ENCODE results near the gene BRF1. TPM values are rescaled to one million over a fixed set of nuclear protein-coding genes. Genes with fewer than 3 reads are reported as not detected.

BRF1 gene
- total RNA-seq, 1 experiment from 2014 or later = 41.2 TPM

- BruUV-seq (replicated peaks) = no TSS peak
- no peaks in the 10 kb centered on the region for H3K27me3 ChIP-seq (ENCODE audit: insufficient read depth, low read length)
- ChIA-PET CTCF (no interaction called here), RAD21 (ENCODE audit: low non-redundant PET in 1 of 2, low total read pairs in 2 of 2, uncharacterized antibody in 2 of 2, unreplicated experiment in 2 of 2) (no interaction called here), POLR2A (no interaction called here)
- no peaks in the 10 kb centered on the region for H3K36me3 ChIP-seq (ENCODE audit: control insufficient read depth in 1 of 2, insufficient read depth in 2 of 2, low read length in 2 of 2)
- no peak overlapping the region for H2AFZ ChIP-seq (ENCODE audit: low read depth, low read length, poor library complexity, severe bottlenecking)
- H3K79me2 ChIP-seq (ENCODE audit: insufficient read depth, low read length) = peaks cover 59% of the 10 kb centered on the region
- no peaks in the 10 kb centered on the region for H3K9me2 ChIP-seq (ENCODE audit: insufficient read depth)
- no peak overlapping the region for H3K4me3 ChIP-seq (replicated peaks in 1 of 2; ENCODE audit: low read depth in 1 of 2, low read length in 2 of 2)
- H3K9me3 ChIP-seq (ENCODE audit: control insufficient read depth in 1 of 2, insufficient read depth in 1 of 2, low read depth in 1 of 2, low read length in 2 of 2) = no peaks in the 10 kb centered on the region
- H3K9ac ChIP-seq (ENCODE audit: low read length) = no peak overlapping the region
- H4K20me1 ChIP-seq (ENCODE audit: insufficient read depth) = no peaks in the 10 kb centered on the region
- intact Hi-C loops (cut with micrococcal nuclease) = no loop called here
- H3K4me2 ChIP-seq (ENCODE audit: low read length) = no peak overlapping the region
- ATAC-seq (no peak), DNase-seq (ENCODE audit: low read depth, low spot score) (no peak)
- no peak for TF ChIP-seq MAX (IDR thresholded peaks at IDR 0.05)
- TF ChIP-seq POLR2AphosphoS5 (IDR thresholded peaks at IDR 0.05; ENCODE audit: low read depth, low read length) = no peak
- TF ChIP-seq, protein P1, sequence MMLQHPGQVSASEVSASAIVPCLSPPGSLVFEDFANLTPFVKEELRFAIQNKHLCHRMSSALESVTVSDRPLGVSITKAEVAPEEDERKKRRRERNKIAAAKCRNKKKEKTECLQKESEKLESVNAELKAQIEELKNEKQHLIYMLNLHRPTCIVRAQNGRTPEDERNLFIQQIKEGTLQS (IDR thresholded peaks at IDR 0.05) = no peak
- no peak for TF ChIP-seq TCF7L2 (IDR thresholded peaks at IDR 0.05; ENCODE audit: borderline replicate concordance, extremely low read depth, insufficient read depth, insufficient read length)
- TF ChIP-seq RAD21 (IDR thresholded peaks at IDR 0.05; ENCODE audit: low read depth) = no peak
- peaks cover 8 to 17% of the 10 kb centered on the region in 2 experiments; a peak in 3 of 4 replicates for H3K4me1 ChIP-seq (ENCODE audit: control insufficient read depth in 1 of 2, insufficient read depth in 2 of 2, low read length in 2 of 2)
- H3K27ac ChIP-seq (ENCODE audit: low read depth, low read length) = no peak overlapping the region
Observed at GRCh38 chr14:105317546-105317945, 16.7 kb upstream of the BRF1 start.

- H3K9me2 ChIP-seq (ENCODE audit: insufficient read depth) = no peaks in the 10 kb centered on the region
Observed at GRCh38 chr14:105316968-105317510, 16.2 kb upstream of the BRF1 start.

More at GRCh38 chr14:105316968-105317510, 16.2 kb upstream of the BRF1 start:
- Histone ChIP-seq H3K36me3 (ENCODE audit: control insufficient read depth in 1 of 2, insufficient read depth in 2 of 2, low read length in 2 of 2) (no peaks in the 10 kb centered on the region), H3K4me2 (ENCODE audit: low read length) (no peak overlapping the region), H2AFZ (ENCODE audit: low read depth, low read length, poor library complexity, severe bottlenecking) (no peak overlapping the region), H3K9me3 (ENCODE audit: control insufficient read depth in 1 of 2, insufficient read depth in 1 of 2, low read depth in 1 of 2, low read length in 2 of 2) (no peaks in the 10 kb centered on the region), H3K27me3 (ENCODE audit: insufficient read depth, low read length) (no peaks in the 10 kb centered on the region), H3K79me2 (ENCODE audit: insufficient read depth, low read length) (peaks cover 56% of the 10 kb centered on the region), H4K20me1 (ENCODE audit: insufficient read depth) (no peaks in the 10 kb centered on the region), H3K4me1 (ENCODE audit: control insufficient read depth in 1 of 2, insufficient read depth in 2 of 2, low read length in 2 of 2) (peaks cover 8 to 17% of the 10 kb centered on the region in 2 experiments; a peak in 3 of 4 replicates), H3K27ac (ENCODE audit: low read depth, low read length) (no peak overlapping the region), H3K4me3 (replicated peaks in 1 of 2; ENCODE audit: low read depth in 1 of 2, low read length in 2 of 2) (no peak overlapping the region), H3K9ac (ENCODE audit: low read length) (no peak overlapping the region)
- ChIA-PET POLR2A (no interaction called here), RAD21 (ENCODE audit: low non-redundant PET in 1 of 2, low total read pairs in 2 of 2, uncharacterized antibody in 2 of 2, unreplicated experiment in 2 of 2) (no interaction called here), CTCF (no interaction called here)
- DNase-seq (ENCODE audit: low read depth, low spot score) (no peak), ATAC-seq (no peak)
- intact Hi-C loops (cut with micrococcal nuclease) = no loop called here
- no peak for TF ChIP-seq MAX (IDR thresholded peaks at IDR 0.05)
- TF ChIP-seq CEBPB (IDR thresholded peaks at IDR 0.05; ENCODE audit: low read depth) = no peak
- TF ChIP-seq, protein P2, sequence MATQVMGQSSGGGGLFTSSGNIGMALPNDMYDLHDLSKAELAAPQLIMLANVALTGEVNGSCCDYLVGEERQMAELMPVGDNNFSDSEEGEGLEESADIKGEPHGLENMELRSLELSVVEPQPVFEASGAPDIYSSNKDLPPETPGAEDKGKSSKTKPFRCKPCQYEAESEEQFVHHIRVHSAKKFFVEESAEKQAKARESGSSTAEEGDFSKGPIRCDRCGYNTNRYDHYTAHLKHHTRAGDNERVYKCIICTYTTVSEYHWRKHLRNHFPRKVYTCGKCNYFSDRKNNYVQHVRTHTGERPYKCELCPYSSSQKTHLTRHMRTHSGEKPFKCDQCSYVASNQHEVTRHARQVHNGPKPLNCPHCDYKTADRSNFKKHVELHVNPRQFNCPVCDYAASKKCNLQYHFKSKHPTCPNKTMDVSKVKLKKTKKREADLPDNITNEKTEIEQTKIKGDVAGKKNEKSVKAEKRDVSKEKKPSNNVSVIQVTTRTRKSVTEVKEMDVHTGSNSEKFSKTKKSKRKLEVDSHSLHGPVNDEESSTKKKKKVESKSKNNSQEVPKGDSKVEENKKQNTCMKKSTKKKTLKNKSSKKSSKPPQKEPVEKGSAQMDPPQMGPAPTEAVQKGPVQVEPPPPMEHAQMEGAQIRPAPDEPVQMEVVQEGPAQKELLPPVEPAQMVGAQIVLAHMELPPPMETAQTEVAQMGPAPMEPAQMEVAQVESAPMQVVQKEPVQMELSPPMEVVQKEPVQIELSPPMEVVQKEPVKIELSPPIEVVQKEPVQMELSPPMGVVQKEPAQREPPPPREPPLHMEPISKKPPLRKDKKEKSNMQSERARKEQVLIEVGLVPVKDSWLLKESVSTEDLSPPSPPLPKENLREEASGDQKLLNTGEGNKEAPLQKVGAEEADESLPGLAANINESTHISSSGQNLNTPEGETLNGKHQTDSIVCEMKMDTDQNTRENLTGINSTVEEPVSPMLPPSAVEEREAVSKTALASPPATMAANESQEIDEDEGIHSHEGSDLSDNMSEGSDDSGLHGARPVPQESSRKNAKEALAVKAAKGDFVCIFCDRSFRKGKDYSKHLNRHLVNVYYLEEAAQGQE (IDR thresholded peaks at IDR 0.05; ENCODE audit: low read depth) = no peak
- BruUV-seq (replicated peaks) = TSS peak; percentile 37

Measured in HCT116 (cell line).